Mesenteric fat pad (tissue), 1 donor: ENCODE results near the gene LACTBL1. TPM values are rescaled to one million over a fixed set of nuclear protein-coding genes. Genes with fewer than 3 reads are reported as not detected.

Experiments used
- DNase-seq: peaks from one replicate; pipeline ENCODE4 v3.0.0-alpha.2; 2020; ENCODE audit warnings: low spot score
- total RNA-seq: library from RNA; stranded (reverse); fragmentation: NEBNext Ultra II Directional; extraction: Animal tissue kit (Norgen Biotek cat#: 25700); gene quantifications from one replicate; pipeline ENCODE4 v1.2.1, GENCODE V29; 2021
- donor health status: DM: yes; HTN: yes; CAD: no.

Gene LACTBL1
- total RNA-seq, 1 donor from 2014 or later: not detected

DNA sequence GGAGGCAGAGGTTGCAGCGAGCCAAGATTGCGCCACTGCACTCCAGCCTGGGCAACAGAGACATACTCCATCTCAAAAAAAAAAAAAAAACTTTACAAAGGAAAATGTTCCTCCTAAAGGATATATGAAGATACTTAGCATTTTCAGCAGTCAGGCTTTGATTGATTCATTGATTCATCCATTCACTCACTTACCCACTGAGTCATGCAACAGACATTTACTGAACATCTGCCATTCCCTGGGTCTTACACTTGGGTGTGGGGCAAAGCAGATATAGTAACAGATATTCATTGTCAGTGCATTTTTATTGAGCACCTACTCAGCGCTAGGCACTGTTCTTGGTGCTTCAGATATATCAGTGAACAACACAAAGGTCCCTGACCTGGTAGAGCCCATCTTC, 5.6 kb upstream of the LACTBL1 start:
- no peak for DNase-seq

DNA sequence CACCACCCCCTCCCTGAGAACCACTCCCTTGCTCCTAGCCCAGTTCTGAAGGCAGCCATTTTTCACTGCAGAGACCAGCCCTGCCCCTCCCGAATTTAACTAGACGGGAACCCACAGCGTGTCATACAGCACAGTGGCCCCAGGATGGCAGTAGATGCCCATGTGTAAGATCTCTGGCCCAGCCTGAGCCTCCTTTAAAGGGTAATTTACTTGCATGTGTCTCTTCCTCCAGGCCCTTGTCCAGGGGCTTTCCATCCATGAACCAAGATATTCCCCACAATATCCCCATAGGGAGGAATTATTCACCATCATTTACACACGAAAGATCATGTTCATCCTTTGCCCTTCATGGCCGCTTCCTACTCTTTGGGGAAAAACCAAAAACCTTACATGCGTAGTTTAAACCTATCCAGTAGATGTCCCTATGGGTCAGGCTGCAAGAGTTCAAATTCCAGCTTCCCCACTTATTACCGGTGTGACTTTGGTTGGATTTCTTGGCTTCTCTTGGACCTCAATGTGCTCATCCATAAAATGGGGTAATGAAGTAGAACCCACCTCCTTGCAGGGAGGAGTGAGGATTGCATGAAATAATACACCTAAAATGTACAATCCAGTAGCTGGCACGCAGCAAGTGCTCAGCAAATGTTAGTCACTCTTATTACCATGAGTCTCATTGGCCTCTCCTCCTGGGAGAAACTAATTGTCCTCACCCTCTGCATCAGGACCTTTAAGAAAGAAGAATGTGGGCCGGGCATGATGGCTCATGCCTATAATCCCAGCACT, 4.0 kb upstream of the LACTBL1 start:
- DNase-seq: no peak

DNA sequence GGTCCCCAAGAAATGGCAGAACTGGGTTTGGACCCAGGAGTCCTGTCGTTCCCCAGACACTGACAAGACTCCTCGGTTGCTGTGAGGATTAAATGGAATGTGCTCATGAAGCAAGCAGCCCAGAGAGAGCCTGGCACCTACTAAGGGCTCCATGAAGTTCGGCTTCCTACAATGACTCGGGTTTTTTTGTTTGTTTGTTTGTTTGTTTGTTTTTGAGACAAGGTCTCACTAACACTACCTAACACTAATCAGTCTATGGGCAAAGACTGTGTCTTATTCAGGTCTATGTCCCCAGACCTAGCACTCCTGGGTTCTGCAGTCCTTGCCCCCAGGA, 3.4 kb upstream of the LACTBL1 start:
- DNase-seq: no peak

DNA sequence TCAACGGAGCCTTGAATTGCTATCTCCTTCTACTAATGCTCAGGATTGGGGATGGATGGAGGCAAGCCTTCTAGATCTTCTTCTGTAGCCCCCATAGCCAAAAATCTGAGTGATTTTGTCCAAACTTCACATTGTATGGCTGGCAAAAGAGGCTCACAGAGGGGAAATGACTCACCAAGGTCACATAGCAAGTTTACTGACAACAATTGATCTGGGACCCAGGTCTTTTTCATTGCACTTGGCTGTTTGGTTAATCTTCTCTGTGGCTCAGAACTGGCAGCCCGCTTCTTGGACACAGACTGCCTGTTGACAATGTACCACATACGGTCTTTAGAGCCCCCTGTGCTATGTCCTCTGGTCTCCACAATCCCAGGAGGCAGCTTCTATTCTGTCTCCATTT, 3.0 kb upstream of the LACTBL1 start:
- no peak for DNase-seq

DNA sequence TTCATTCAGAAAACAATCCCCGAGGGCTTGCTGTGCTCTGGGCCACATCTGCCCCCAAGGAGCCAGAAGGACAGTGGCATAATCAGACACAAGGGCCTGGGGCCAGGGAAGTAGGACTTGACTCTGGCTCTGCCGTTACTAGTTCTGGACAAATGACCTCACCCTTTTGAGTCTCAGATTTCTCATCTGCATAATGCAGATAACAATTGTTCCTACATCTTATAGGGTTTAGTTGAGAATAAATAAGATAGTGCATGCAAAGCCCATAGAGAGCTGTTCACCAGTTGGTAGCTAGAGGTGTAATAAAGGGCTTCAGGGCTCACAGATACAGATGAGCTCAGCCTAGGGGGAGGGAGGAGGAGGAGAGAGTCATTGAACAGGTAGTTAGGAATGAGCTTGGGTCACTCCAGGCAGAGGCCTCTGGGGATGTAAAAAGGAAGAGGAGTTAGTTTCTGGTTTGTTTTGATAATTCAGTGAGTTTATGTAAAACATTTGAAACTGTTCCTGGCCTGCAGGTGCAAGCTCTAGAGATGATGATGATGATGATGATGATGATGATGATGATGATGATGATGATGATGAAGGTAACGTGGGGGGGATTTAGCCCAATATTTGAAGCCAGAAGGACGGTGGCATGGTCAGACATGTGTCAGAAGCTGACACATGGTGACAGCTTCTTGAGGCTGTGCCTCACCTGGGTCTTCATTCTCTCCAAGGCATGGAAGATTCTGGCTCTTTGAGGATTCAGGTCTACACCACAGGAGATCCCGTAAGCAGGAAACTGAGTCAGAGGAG, 858 bp downstream of the LACTBL1 start:
- DNase-seq: no peak

DNA sequence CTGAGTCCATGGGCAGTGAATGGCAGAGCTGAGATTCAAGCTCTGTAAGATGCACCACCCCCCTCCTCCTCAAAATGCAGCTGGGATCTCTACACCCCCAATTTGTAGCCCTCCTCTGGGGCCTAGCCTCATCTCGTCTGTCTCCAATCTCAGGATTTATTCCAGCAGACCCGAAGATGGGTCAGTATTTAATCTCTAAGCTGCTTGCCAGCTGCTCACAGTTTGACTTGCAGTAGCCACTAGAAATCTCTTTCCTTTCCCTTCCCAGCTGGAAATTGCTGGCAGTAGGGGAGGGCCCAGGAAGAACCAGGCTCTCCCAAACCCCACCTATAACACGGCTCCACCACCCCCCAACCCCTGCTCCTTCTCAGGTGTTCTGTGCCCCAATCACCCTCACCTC, 1.5 kb downstream of the LACTBL1 start:
- DNase-seq: no peak

DNA sequence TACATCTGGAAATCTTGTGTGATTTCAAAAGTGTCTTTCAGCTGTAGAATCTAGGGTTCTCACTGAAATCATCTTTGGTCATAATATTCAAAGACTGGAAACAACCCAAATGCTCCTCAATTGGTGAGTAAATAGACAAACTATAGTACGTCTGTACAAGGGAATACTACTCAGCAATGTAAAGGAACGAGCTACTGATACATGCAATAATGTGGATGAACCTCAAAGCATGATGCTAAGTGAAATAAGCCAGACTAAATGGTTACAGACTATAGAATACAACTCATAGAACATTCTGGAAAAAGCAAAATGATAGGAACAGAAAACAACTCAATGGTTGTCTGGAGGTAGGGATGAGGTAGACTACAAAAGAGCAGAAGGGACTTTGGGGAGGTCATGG, 2.6 kb downstream of the LACTBL1 start:
- DNase-seq: no peak

DNA sequence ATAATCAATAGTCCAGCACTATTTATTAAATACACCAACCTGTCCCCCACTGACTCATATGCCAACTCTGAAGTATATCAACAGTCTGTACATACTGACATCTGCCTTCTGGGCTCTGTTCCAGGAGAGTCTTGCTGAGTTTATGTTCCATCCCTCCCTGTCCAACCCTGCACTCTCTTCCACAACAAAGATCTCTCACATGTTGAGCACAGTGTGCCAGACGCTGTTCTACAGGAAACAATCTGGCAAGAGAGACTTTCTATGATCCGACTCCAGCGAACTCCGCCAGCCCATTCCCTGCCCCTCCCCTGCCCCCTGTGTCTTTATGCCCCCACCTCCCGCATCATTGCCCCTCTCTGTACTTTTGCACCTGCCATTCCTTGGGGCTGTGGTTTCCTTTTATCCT, 3.4 kb downstream of the LACTBL1 start:
- no peak for DNase-seq

DNA sequence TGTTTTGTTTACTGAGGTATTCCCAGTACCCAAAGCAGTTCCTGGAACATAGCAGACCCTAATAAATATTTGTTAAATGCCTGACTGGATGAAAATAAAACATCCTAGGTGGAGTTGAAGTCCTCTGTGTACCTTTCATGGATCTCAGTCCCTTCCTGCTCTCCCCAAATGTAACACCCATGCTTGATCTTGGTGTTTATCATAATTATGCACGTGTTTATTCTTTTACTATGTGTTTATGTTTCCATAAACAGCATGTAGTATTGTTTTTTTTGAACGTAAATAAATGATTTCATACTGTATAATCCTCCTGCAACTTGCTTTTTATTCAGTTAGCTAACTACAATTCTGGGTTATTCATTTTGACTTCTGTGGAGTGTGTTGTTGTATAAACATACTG, 4.8 kb downstream of the LACTBL1 start:
- no peak for DNase-seq

DNA sequence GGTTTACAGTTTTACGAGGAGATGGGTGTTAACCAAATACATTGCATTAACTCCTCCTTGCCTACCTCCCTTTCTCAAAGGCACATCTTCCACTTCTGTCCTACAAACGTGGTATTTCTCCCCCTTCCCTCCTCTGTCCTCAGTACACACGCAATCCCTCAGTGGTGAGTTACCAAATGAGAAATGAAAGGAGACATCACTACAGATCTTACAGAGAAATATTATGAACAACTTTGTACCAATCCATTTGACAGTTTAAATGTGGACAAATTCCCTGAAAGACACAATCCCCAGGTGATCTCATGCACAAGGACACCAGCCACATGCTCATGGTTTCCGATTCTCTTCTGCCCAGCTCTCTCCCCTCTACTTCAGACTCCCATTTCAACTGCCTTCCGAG, 6.4 kb downstream of the LACTBL1 start:
- no peak for DNase-seq

DNA sequence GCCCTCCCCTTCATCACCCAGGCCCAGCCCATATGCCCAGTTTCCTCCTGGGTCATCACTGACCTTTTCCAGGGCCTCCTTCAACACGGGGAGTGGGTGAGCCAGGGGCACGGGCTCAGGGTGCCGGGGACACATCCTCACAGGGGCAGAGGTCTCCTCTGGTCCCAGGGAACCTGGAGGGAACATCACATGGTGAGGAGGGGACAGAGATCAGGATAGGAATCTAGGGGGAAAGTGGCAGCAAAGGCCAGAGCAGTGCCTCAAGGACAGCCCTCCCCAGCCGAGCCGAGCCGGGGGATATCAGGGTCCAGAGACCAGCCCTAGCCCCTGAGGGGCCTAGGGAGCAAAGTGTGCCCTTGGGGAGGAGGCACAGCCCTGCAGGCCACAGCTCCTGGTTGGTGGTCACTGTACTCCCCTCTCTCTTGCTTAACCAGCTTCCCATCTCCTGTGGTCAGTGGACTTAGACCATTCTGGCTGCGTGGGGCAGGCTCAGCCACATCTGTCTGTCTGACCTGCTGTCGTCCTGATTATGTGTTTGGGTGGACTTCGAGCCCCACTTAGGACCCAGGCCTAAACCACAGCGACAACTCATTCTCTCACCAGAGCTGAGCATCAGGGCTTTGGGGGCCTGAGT, 9.5 kb downstream of the LACTBL1 start:
- DNase-seq: no peak

DNA sequence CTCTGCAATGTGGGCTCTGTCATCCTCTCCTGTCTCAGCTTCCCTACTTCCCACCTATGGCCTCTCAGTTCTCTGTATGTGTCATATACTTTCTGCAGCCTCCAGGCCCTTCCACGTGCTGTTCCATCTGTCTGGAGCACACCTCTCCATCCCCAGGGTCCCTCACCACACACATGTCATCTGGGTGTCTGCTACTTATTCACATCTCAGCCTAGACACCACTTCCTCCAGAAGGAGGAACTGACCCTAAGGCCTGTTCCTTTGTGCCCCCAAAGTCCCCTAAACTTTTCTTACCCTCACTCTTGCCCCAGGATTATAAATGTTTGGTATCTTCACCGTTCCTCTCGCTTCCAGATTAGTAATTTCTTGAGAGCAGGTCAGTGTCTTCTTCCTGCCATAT, 10.1 kb downstream of the LACTBL1 start:
- no peak for DNase-seq

DNA sequence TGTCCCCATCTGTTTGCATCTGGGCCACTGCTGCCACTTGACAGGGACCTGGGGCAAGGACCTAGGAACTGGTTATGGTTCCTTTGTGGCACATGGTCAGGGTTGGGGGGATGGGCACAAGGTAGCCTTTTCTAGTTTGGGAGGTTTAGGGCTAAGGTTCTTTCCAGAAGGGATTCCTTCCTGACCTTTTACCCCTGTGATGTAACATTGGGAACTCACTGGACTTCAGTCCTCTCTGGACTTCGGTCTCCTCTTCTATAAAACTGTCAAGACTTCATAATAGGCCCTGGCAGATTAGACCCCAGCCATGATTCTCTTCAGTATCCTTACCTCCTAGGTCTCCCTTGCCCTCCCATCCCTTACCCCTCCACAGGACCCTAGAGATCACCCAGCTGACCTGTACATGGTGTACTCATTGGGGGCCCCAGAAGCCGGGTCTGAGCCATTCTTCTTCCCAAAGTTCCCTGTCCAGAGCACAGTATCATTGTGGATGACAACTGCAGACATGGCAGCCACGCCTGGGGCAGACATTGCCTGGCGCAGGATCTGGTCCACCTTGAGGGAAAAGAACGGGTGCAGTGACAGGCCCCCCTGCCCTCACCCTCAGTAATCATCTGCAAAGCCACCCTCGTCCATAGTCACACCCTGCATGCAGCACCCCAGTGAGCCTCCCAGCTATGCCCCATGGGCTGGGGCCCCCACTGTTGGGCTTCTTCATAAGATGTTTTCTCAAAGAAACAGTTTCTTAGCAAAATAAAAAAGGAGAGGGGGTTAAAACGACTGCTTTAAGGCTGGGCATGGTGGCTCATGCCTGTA, 12.9 kb downstream of the LACTBL1 start:
- no peak for DNase-seq

DNA sequence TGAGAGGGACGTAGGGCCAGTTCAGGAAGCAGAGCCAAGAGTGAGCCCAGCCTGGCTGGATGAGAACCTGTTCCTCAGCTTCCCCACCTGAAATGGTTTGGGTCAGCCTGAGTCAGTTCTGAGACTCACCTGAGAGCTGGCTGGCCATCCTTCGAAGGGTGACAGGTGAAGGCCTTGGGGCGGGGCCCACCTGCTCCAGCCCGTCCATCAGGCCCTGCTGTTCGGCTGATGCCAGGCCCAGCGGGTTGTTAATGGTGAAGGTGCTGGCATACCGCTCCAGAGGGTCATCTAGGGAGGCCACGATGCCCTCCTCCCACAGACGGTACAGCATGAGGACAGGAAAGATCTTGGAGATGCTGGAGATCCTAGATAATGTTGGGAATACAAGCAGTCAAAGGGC, 14.1 kb downstream of the LACTBL1 start:
- DNase-seq: no peak

DNA sequence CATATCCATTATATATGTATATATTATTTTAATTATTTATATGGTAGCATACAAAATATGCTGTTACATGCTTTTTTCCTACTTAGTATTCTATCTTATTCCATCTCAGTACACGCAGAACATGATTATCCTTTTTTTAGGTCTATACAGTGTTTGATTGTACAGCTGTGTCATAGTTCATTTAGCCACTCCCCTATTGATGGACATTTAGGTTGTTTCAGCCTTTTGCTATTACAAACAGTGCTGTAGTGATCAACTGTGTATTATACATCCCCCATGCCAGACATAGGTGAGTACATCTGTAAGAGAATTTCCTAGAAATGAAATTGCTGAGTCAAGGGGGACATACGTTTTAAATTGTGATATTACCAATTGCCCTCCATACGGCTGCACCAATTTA, 15.6 kb downstream of the LACTBL1 start:
- DNase-seq: no peak

DNA sequence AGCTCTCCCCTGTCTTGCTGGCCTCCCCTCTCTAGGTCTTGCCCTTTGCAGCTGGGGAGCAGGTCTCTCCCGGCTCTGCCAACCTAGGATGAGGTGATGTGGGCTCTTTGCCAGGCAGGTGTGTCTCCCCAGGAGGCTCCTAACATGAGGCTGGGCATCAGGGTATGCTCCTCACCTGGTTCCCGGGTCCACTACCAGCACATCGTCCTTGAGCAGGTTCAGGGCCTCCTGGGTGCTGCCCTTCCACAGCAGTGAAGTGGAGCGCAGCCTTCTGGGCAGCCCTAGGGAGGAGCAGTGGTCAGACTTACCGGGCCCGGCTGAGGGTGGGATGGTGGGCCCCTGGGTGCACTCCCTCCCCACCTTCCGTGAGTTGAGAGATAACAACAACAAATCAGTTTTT, 17.5 kb downstream of the LACTBL1 start:
- no peak for DNase-seq

DNA sequence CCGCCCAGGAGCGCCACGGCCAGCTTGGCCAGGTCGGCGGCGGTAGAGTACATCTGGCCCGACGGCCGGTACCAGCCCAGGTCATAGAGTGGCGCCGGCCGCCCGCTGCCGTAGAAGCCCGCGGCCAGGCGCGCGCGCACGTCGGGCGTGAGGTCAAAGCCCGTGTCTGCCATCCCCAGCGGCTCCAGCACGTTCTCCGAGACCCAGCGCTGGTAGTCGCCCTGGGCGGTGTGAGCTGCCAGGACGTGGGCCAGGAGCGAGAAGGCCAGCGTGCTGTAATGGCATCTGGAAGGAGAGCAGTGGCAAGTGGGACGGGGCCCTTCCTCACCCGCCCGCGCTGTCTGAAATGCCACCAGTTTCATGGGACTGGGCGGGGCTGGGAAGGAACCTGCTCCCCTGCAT, 18.9 kb downstream of the LACTBL1 start:
- no peak for DNase-seq

DNA sequence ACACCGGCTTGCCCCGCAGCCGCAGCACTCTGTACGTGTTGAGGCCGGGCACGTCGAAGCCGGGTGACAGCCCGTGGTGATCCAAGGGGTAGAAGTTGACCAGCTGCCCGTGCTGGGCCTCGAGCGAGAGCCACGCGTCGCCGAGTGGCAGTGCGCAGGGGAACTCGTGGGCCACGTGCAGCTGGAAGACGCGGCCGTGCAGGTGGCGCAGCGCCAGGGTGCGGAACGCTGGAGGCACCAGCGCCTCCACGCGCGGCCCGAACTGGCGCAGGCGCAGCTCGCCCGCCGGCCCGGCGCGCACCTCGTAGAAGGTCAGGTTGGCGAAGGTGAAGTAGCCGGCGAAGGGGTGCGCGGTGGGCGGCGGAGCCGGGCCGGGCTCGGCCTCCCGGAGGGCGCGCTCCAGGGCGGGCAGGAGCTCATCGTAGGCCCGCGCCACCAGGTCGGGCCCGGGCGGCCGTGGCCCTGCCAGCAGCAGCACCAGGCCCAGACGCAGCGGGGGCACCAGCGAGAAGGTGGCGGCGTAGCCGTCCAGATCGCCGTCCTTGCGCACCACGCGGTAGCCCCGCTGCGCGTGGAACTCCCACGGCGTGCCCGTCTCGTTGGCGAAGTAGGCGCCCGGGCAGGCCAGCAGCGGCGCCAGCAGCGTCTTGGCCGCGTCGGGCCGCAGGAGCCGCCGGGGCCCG, 19.5 kb downstream of the LACTBL1 start:
- peak; percentile 83 for DNase-seq

DNA sequence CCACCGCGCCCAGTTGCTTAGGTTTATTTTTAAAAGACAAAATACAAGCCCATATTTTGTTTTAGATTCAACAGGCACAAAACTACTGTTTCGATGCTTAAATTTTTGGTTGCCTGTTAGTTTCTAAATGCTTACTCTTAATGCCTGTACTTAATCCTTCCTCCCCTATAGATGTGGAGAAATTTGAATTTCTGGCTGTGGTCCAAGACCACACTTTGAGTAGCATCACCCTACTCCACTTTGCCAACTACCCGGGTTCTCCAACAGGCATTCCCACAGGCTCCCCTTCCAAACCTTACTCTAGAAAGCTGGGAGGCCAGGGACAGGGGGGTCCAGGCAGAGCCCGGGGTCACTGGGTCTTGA, 20.0 kb downstream of the LACTBL1 start:
- DNase-seq: no peak

DNA sequence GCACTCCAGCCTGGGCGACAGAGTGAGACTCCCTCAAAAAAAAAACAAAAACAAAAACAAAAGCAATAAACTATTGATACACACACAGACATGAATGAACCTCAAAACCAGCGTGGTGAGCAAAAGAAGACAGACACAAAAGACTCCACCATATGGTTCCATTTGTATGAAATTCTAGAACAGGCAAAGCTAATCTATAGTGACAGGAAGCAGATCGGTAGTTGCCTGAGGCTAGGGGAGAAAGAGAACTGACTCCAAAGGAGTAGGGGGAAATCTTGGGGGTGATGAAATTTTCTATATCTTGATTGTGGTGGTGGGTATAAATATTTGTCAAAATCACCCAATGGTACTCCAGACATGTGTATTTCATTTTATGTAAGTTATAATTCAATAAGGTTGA, 20.9 kb downstream of the LACTBL1 start:
- no peak for DNase-seq

DNA sequence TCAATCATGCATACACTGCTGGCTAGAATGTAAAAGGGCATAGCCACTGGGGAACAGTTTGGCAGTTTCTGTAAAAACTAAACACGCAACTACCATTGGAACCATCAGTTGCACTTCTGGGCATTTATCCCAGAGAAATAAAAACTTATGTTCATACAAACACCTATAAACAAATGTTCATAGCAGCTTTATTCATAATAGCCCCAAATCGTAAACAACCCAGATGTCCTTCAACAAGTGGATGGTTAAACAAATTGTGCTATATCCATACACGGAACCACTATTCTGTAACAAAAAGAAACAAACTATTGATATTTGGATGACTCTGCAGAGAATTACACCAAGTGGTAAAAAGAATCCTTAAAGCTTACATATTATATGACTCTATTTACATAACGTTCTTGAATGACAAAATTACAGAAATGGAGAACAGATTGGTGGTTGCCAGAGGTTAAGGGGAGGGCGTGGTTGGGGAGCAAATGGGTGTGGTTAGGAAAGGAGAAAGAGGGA, 22.8 kb downstream of the LACTBL1 start:
- no peak for DNase-seq
